Measurements from ENCODE around the gene GLTP.

Gene GLTP

DNA sequence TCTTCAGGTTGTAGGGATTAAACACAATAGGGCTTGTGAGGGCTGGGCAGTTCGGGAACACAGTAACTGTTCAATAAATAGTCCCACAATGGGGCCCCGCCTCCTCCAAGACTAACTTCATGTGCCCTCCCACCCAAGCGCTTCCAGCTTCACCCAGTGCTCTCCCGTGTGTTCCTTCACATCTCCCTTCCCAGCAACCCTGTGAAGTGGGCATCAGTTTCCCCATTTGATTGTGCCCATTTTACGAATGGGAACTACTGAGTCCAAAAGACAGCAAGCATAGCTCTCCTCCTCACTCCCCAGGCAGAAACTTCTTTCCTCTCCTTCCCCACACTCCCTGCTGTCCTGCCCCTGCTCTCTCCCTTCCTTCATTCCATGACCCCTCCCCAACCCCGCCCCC is 40.9 kb downstream of the GLTP start:
- H3K9me3 ChIP-seq (ENCODE audit: control extremely low read depth in 1 of 5, control insufficient read depth in 4 of 5, insufficient read depth in 2 of 5, low read depth in 1 of 5, low read length in 4 of 5): no peaks in the 10 kb centered on the region
- H3K36me3 ChIP-seq (ENCODE audit: control insufficient read depth in 4 of 4, insufficient read depth in 4 of 4, low read length in 3 of 4): no peaks in the 10 kb centered on the region
- ChIA-PET POLR2A (no interaction called here), CTCF (interaction anchor here (1.2 to 1.5 kb wide), 3 partner anchors 11 to 34 kb away, joined by 3 to 4 read pairs (median 3); no protein-coding TSS in a partner anchor)
- no peak overlapping the region for H3K27ac ChIP-seq (ENCODE audit: insufficient read depth in 1 of 2, low read depth in 1 of 2, low read length in 2 of 2, poor library complexity in 1 of 2, severe bottlenecking in 2 of 2)
- DNase-seq: no peak
- no peak overlapping the region for H3K4me3 ChIP-seq (ENCODE audit: control insufficient read depth in 1 of 7, extremely low read depth in 1 of 7, insufficient read depth in 4 of 7, low read depth in 2 of 7, low read length in 6 of 7)
- WGBS (ENCODE audit: insufficient coverage): 65% methylated on average over 5 of the region's 6 CpGs
- peaks cover 0 to 12% (median 2%) of the 10 kb centered on the region in 5 experiments for H3K27me3 ChIP-seq (replicated peaks in 2 of 5; ENCODE audit: control insufficient read depth in 4 of 5, insufficient read depth in 5 of 5, low read length in 4 of 5)
- H3K4me1 ChIP-seq (ENCODE audit: control extremely low read depth in 1 of 4, control insufficient read depth in 4 of 4, insufficient read depth in 4 of 4, low read length in 3 of 4): no peaks in the 10 kb centered on the region

- Histone ChIP-seq H3K4me3 (ENCODE audit: control insufficient read depth in 1 of 7, extremely low read depth in 1 of 7, insufficient read depth in 4 of 7, low read depth in 2 of 7, low read length in 6 of 7) (no peak overlapping the region), H3K27ac (ENCODE audit: insufficient read depth in 1 of 2, low read depth in 1 of 2, low read length in 2 of 2, poor library complexity in 1 of 2, severe bottlenecking in 2 of 2) (no peak overlapping the region), H3K27me3 (replicated peaks in 2 of 5; ENCODE audit: control insufficient read depth in 4 of 5, insufficient read depth in 5 of 5, low read length in 4 of 5) (peaks cover 2 to 35% (median 9%) of the 10 kb centered on the region in 5 experiments), H3K36me3 (ENCODE audit: control insufficient read depth in 4 of 4, insufficient read depth in 4 of 4, low read length in 3 of 4) (no peaks in the 10 kb centered on the region), H3K4me1 (ENCODE audit: control extremely low read depth in 1 of 4, control insufficient read depth in 4 of 4, insufficient read depth in 4 of 4, low read length in 3 of 4) (peaks cover 0 to 3% (median 0%) of the 10 kb centered on the region in 4 experiments), H3K9me3 (ENCODE audit: control extremely low read depth in 1 of 5, control insufficient read depth in 4 of 5, insufficient read depth in 2 of 5, low read depth in 1 of 5, low read length in 4 of 5) (no peaks in the 10 kb centered on the region)
- DNase-seq: no peak
- ChIA-PET POLR2A (no interaction called here), CTCF (interaction anchor here (0.7 to 2.5 kb wide), 3 partner anchors 8 to 240 kb away, joined by 3 to 15 read pairs (median 4); no protein-coding TSS in a partner anchor)
- WGBS (ENCODE audit: insufficient coverage): 87% methylated on average over 3 of the region's 3 CpGs
Observed at GRCh38 chr12:109836916-109837315, 43.4 kb downstream of the GLTP start.

DNA sequence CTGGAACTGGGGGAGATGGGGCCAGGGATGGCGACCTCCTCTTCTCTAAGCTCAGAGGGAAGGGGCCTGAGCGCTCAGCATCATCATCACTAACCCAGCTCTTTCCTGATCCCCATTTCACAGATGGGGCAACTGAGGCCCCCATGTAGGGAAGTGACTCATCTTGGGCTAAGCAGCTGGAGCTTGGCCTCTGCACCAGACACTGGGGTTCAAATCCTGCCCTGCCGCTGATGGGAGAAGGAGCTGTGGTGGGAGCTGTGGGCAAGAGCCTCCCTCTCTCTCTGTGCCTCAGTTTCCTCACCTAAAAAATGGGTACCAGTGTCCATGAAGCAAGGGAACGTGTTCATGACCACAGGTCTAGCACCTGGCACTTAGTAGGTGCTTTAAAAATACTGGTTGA is 44.5 kb downstream of the GLTP start:
- Histone ChIP-seq H3K4me3 (ENCODE audit: control insufficient read depth in 1 of 7, extremely low read depth in 1 of 7, insufficient read depth in 4 of 7, low read depth in 2 of 7, low read length in 6 of 7) (no peak overlapping the region), H3K27ac (ENCODE audit: insufficient read depth in 1 of 2, low read depth in 1 of 2, low read length in 2 of 2, poor library complexity in 1 of 2, severe bottlenecking in 2 of 2) (no peak overlapping the region), H3K36me3 (ENCODE audit: control insufficient read depth in 4 of 4, insufficient read depth in 4 of 4, low read length in 3 of 4) (no peaks in the 10 kb centered on the region), H3K4me1 (ENCODE audit: control extremely low read depth in 1 of 4, control insufficient read depth in 4 of 4, insufficient read depth in 4 of 4, low read length in 3 of 4) (peaks cover 0 to 3% (median 0%) of the 10 kb centered on the region in 4 experiments), H3K27me3 (replicated peaks in 2 of 5; ENCODE audit: control insufficient read depth in 4 of 5, insufficient read depth in 5 of 5, low read length in 4 of 5) (peaks cover 2 to 45% (median 11%) of the 10 kb centered on the region in 5 experiments), H3K9me3 (ENCODE audit: control extremely low read depth in 1 of 5, control insufficient read depth in 4 of 5, insufficient read depth in 2 of 5, low read depth in 1 of 5, low read length in 4 of 5) (no peaks in the 10 kb centered on the region)
- CTCF ChIA-PET: interaction anchor here (2.5 to 2.9 kb wide), 2 partner anchors 9 to 31 kb away, joined by 13 to 15 read pairs; no protein-coding TSS in a partner anchor
- 94% methylated on average over 3 of the region's 4 CpGs for WGBS (ENCODE audit: insufficient coverage)
- no peak for DNase-seq
- POLR2A ChIA-PET: no interaction called here

DNA sequence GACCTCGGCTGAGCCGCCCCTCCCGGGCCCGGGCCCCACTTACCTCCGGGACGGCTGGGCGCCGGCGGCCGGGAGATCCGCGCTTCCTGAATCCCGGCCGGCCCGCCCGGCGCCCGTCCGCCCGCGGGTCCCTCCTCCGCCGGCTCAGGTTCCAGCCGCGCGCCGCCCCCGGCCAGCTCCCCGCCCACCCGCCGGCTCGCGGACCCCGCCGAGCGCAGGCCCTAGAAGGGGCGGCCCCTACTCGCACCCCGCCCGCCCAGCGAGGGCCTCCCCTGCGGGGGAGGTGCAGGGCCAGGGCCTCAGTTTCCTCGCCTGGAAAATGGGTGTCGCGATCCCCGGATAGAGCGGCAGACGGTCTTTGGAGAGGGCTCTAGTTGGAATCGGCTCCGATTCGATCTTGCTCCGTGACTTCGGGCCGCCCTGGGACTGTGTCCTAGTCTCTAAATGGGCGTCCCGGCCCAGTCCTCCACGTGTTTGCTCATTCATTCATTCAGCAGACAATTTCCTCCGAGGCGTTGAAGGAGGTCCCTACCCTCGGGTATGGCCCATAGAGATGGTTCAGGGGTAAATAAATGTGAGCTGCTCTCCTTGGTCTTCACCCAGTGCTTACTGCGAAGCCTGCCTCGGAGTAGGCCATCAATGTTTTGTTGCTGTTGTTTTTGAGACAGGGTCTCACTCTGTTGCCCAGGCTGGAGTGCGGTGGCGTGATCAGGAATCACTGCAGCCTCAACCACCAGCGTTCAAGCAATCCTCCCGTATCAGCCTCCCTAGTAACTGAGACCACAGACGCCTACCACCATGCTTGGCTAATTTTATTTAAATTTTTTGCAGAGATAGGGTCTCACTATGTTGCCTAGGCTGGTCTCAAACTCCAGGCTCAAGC is 46.8 kb downstream of the GLTP start, which contains the start of gene TRPV4:
Gene TRPV4 (minus strand): TSS at position 92 of the 883 bp plus-strand sequence. CDS start 18,602 bp downstream, outside the sequence.
- Histone ChIP-seq H3K27ac (ENCODE audit: insufficient read depth in 1 of 2, low read depth in 1 of 2, low read length in 2 of 2, poor library complexity in 1 of 2, severe bottlenecking in 2 of 2) (no peak within 1 kb of the TSS), H3K36me3 (ENCODE audit: control insufficient read depth in 4 of 4, insufficient read depth in 4 of 4, low read length in 3 of 4) (no peaks in the 10 kb centered on the region), H3K9me3 (ENCODE audit: control extremely low read depth in 1 of 5, control insufficient read depth in 4 of 5, insufficient read depth in 2 of 5, low read depth in 1 of 5, low read length in 4 of 5) (no peaks in the 10 kb centered on the region), H3K27me3 (replicated peaks in 2 of 5; ENCODE audit: control insufficient read depth in 4 of 5, insufficient read depth in 5 of 5, low read length in 4 of 5) (peaks cover 2 to 49% (median 13%) of the 10 kb centered on the region in 5 experiments), H3K4me3 (ENCODE audit: control insufficient read depth in 1 of 7, extremely low read depth in 1 of 7, insufficient read depth in 4 of 7, low read depth in 2 of 7, low read length in 6 of 7) (peak within 1 kb of the TSS in 1 of 7 experiments; percentile 40), H3K4me1 (ENCODE audit: control extremely low read depth in 1 of 4, control insufficient read depth in 4 of 4, insufficient read depth in 4 of 4, low read length in 3 of 4) (peaks cover 0 to 5% (median 0%) of the 10 kb centered on the region in 4 experiments)
- WGBS (ENCODE audit: insufficient coverage): 25% methylated on average over 61 of the region's 67 CpGs
- ChIA-PET CTCF (interaction anchor here (2.9 to 5.6 kb wide), 2 partner anchors 10 to 28 kb away, joined by 13 to 34 read pairs; no protein-coding TSS in a partner anchor), POLR2A (no interaction called here)
- no peak for DNase-seq

- CTCF ChIA-PET: interaction anchor here (0.9 to 5.6 kb wide), 2 partner anchors 10 to 27 kb away, joined by 3 to 34 read pairs; no protein-coding TSS in a partner anchor
- Histone ChIP-seq H3K9me3 (ENCODE audit: control extremely low read depth in 1 of 5, control insufficient read depth in 4 of 5, insufficient read depth in 2 of 5, low read depth in 1 of 5, low read length in 4 of 5) (no peaks in the 10 kb centered on the region), H3K27me3 (replicated peaks in 2 of 5; ENCODE audit: control insufficient read depth in 4 of 5, insufficient read depth in 5 of 5, low read length in 4 of 5) (peaks cover 2 to 49% (median 13%) of the 10 kb centered on the region in 5 experiments), H3K27ac (ENCODE audit: insufficient read depth in 1 of 2, low read depth in 1 of 2, low read length in 2 of 2, poor library complexity in 1 of 2, severe bottlenecking in 2 of 2) (no peak overlapping the region), H3K4me3 (ENCODE audit: control insufficient read depth in 1 of 7, extremely low read depth in 1 of 7, insufficient read depth in 4 of 7, low read depth in 2 of 7, low read length in 6 of 7) (peak overlapping the region in 1 of 7 experiments; percentile 40), H3K36me3 (ENCODE audit: control insufficient read depth in 4 of 4, insufficient read depth in 4 of 4, low read length in 3 of 4) (no peaks in the 10 kb centered on the region), H3K4me1 (ENCODE audit: control extremely low read depth in 1 of 4, control insufficient read depth in 4 of 4, insufficient read depth in 4 of 4, low read length in 3 of 4) (peaks cover 0 to 13% (median 0%) of the 10 kb centered on the region in 4 experiments)
- WGBS (ENCODE audit: insufficient coverage): 26% methylated on average over 23 of the region's 31 CpGs
- DNase-seq: no peak
- POLR2A ChIA-PET: no interaction called here
Observed at GRCh38 chr12:109832541-109833306, 47.6 kb downstream of the GLTP start.

DNA sequence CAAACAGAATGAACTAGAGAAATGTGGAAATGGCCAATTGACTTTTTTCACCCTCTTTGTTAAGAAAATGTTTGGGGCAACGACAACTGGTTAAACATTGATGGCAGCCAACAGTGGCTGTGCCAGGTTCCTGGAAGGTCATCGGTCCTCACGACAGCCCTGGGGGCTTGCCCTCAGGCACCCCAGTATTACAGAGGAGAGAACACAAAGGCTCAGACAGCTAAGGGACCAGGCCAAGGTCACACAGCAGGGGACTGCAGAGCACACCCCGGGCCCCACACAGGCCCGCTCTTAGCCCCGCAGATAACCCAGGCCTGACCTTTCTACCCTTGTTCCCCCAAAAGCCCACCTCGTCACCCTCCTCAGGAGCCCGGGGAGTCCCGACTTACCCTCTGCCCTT is 48.4 kb downstream of the GLTP start:
- Histone ChIP-seq H3K27ac (ENCODE audit: insufficient read depth in 1 of 2, low read depth in 1 of 2, low read length in 2 of 2, poor library complexity in 1 of 2, severe bottlenecking in 2 of 2) (no peak overlapping the region), H3K27me3 (replicated peaks in 2 of 5; ENCODE audit: control insufficient read depth in 4 of 5, insufficient read depth in 5 of 5, low read length in 4 of 5) (peaks cover 2 to 49% (median 13%) of the 10 kb centered on the region in 5 experiments), H3K4me3 (ENCODE audit: control insufficient read depth in 1 of 7, extremely low read depth in 1 of 7, insufficient read depth in 4 of 7, low read depth in 2 of 7, low read length in 6 of 7) (no peak overlapping the region), H3K4me1 (ENCODE audit: control extremely low read depth in 1 of 4, control insufficient read depth in 4 of 4, insufficient read depth in 4 of 4, low read length in 3 of 4) (peaks cover 0 to 14% (median 0%) of the 10 kb centered on the region in 4 experiments), H3K36me3 (ENCODE audit: control insufficient read depth in 4 of 4, insufficient read depth in 4 of 4, low read length in 3 of 4) (no peaks in the 10 kb centered on the region), H3K9me3 (ENCODE audit: control extremely low read depth in 1 of 5, control insufficient read depth in 4 of 5, insufficient read depth in 2 of 5, low read depth in 1 of 5, low read length in 4 of 5) (no peaks in the 10 kb centered on the region)
- POLR2A ChIA-PET: no interaction called here
- CTCF ChIA-PET: interaction anchor here (0.9 to 5.6 kb wide), 2 partner anchors 11 to 26 kb away, joined by 3 to 34 read pairs; no protein-coding TSS in a partner anchor
- no peak for DNase-seq
- 95% methylated on average over 8 of the region's 9 CpGs for WGBS (ENCODE audit: insufficient coverage)
